Measurements from ENCODE around the gene CNTNAP5. TPM values are rescaled to one million over a fixed set of nuclear protein-coding genes. Genes with fewer than 3 reads are reported as not detected.

CNTNAP5 gene
- polyA plus RNA-seq, 1 experiment, result not detected

DNA sequence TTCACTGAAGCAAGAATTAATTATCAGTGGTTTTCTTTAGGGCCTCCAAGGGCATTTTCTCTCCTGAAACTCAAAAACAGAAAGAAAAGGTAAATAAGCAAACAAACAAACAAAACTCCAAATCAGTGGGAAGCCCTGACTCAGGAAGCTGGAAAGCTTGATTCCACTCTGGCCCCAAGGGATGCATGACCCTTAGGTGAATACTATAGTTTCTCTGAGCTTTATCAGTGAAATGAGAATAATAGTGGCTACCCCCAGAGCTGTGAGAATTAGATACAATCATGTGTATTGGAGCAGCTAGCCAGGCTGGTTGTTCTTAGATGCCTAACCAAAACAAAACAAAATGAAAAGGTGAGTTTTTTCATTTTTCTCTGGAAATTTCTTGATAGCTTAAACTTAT lies 585.1 kb downstream of the CNTNAP5 start:
- H3K36me3 ChIP-seq (ENCODE audit: control insufficient read depth, insufficient read depth, low read length), result no peaks in the 10 kb centered on the region
- no peak for DNase-seq (ENCODE audit: low read depth)
- POLR2A ChIA-PET, result no interaction called here
- TF ChIP-seq, protein P1, sequence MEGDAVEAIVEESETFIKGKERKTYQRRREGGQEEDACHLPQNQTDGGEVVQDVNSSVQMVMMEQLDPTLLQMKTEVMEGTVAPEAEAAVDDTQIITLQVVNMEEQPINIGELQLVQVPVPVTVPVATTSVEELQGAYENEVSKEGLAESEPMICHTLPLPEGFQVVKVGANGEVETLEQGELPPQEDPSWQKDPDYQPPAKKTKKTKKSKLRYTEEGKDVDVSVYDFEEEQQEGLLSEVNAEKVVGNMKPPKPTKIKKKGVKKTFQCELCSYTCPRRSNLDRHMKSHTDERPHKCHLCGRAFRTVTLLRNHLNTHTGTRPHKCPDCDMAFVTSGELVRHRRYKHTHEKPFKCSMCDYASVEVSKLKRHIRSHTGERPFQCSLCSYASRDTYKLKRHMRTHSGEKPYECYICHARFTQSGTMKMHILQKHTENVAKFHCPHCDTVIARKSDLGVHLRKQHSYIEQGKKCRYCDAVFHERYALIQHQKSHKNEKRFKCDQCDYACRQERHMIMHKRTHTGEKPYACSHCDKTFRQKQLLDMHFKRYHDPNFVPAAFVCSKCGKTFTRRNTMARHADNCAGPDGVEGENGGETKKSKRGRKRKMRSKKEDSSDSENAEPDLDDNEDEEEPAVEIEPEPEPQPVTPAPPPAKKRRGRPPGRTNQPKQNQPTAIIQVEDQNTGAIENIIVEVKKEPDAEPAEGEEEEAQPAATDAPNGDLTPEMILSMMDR (IDR thresholded peaks at IDR 0.05; ENCODE audit: insufficient read depth, low read depth, low read length), result no peak
- CTCF ChIA-PET, result no interaction called here
- H3K27me3 ChIP-seq (ENCODE audit: control insufficient read depth, insufficient read depth, low read length), result no peaks in the 10 kb centered on the region
- no peak overlapping the region for H3K4me3 ChIP-seq (ENCODE audit: low read depth, low read length)

DNA sequence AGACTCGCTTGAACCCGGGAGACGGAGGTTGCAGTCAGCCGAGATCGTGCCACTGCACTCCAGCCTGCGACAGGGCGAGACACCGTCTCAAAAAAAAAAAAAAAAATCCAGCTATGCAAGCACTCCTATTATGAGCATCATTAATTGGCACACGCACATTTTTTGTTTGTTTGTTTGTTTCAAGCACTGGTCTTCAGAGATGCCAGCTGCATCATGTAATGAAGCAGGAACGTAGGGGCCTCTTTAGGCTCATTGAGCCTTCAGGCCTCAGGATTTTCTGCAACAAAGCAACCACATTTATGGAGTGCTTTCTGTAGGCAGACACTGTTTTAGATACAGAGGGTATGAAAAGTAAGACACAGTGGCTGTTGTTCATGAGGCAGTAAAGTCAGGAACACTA lies 585.8 kb downstream of the CNTNAP5 start:
- Histone ChIP-seq H3K4me3 (ENCODE audit: low read depth, low read length) (no peak overlapping the region), H3K27me3 (ENCODE audit: control insufficient read depth, insufficient read depth, low read length) (no peaks in the 10 kb centered on the region), H3K36me3 (ENCODE audit: control insufficient read depth, insufficient read depth, low read length) (no peaks in the 10 kb centered on the region)
- ChIA-PET CTCF (no interaction called here), POLR2A (no interaction called here)
- DNase-seq (ENCODE audit: low read depth), result no peak
- TF ChIP-seq, protein P1 (IDR thresholded peaks at IDR 0.05; ENCODE audit: insufficient read depth, low read depth, low read length), result no peak

DNA sequence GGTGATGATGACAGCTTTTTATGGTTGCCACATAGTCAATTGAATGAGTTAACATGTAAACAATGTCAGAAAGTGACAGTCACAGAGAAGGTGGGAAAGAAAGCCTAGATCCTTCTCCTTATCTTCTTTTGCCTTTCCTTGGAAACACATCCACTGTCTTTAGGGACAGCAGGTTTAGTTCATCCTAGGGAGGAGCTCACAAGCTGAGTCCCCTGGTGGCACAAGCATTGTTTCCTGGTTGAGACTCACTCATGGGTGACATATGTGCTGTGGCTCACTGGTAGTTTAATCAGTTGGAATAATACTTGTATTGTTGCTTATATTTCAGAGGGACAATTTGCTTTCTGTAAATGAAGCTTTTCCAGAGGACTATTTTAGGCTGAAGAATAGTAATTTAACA lies 598.5 kb downstream of the CNTNAP5 start:
- TF ChIP-seq, protein P1 (IDR thresholded peaks at IDR 0.05; ENCODE audit: insufficient read depth, low read depth, low read length), result no peak
- Histone ChIP-seq H3K27me3 (ENCODE audit: control insufficient read depth, insufficient read depth, low read length) (no peaks in the 10 kb centered on the region), H3K36me3 (ENCODE audit: control insufficient read depth, insufficient read depth, low read length) (no peaks in the 10 kb centered on the region), H3K4me3 (ENCODE audit: low read depth, low read length) (no peak overlapping the region)
- POLR2A ChIA-PET, result interaction anchor here (0.6 kb wide), 1 partner anchor 126 kb away, joined by 4 read pairs; no protein-coding TSS in a partner anchor
- CTCF ChIA-PET, result interaction anchor here (0.8 kb wide), 1 partner anchor 11 kb away, joined by 4 read pairs; no protein-coding TSS in a partner anchor
- no peak for DNase-seq (ENCODE audit: low read depth)

DNA sequence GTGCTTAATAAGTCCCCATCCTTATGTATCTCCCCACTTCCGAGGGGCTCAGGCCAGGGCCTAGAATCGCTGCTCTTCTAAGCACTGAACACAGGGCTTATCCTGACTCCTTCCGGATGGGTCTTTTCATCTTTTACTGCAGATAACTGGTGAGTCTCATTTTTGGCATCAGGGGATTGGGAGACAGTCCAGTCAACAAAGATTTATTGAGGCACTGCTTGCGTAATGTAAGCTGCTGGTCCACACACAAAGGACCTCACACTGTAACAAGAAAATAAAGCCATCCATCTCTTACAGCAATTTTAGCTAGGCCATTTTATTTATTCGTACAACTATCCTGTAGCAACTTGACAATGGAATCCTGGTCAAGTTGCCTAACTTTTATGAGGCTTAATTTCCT lies 600.5 kb downstream of the CNTNAP5 start:
- POLR2A ChIA-PET, result no interaction called here
- CTCF ChIA-PET, result no interaction called here
- no peak overlapping the region for H3K4me3 ChIP-seq (ENCODE audit: low read depth, low read length)
- TF ChIP-seq, protein P1 (IDR thresholded peaks at IDR 0.05; ENCODE audit: insufficient read depth, low read depth, low read length), result no peak
- DNase-seq (ENCODE audit: low read depth), result no peak
- no peaks in the 10 kb centered on the region for H3K36me3 ChIP-seq (ENCODE audit: control insufficient read depth, insufficient read depth, low read length)
- H3K27me3 ChIP-seq (ENCODE audit: control insufficient read depth, insufficient read depth, low read length), result no peaks in the 10 kb centered on the region

DNA sequence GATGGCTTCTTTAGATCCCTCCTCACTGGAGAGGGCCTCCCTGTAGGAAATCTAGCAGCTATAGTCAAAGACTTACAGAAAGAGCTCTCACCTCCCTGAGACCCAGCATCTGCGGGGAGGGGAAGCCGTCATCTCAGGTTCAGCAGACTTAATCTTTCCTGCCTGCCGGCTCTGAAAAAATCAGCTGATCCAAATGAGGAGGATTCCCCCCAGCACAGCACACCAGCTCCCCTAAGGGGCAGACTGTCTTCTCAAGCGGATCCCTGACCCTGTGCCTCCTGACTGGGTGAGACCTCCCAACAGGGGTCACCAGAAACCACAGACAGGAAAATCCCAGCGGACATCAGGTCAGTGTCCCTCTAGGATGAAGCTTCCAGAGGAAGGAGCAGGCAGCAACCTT lies 601.9 kb downstream of the CNTNAP5 start:
- CTCF ChIA-PET, result no interaction called here
- no peak for DNase-seq (ENCODE audit: low read depth)
- TF ChIP-seq, protein P1 (IDR thresholded peaks at IDR 0.05; ENCODE audit: insufficient read depth, low read depth, low read length), result no peak
- H3K4me3 ChIP-seq (ENCODE audit: low read depth, low read length), result no peak overlapping the region
- H3K27me3 ChIP-seq (ENCODE audit: control insufficient read depth, insufficient read depth, low read length), result no peaks in the 10 kb centered on the region
- POLR2A ChIA-PET, result no interaction called here
- H3K36me3 ChIP-seq (ENCODE audit: control insufficient read depth, insufficient read depth, low read length), result no peaks in the 10 kb centered on the region

All from BJ (cell line).